ENCODE measurements around the gene METTL25.

DNA sequence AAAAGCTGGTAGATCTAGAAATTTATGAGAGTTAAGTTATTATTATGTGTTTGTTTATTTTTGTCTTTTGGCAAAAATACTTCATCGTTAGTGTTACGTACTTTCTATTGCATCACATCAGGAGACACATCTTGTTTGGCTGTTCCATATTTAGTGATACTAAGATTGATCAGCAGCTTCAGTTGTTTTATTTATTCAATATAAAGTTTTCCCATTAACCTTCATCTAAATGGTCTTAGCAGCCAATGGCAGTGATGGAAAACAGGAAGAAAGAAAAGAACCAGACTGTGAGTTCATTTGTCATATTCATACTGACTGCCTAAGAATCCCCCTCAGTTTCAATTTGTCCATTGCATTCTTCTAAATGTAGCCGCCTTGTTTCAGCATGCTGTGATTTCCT lies 122.3 kb downstream of the METTL25 start:
- TF ChIP-seq MXI1 (IDR thresholded peaks at IDR 0.05; ENCODE audit: low read depth, low read length) (no peak), YY1 (IDR thresholded peaks at IDR 0.05; ENCODE audit: low read depth) (no peak), NRF1 (IDR thresholded peaks at IDR 0.05; ENCODE audit: low read depth, low read length) (no peak), FOXJ3 (CRISPR knock-in tag; IDR thresholded peaks at IDR 0.05) (no peak), PBX3 (IDR thresholded peaks at IDR 0.05) (no peak), RAD21 (IDR thresholded peaks at IDR 0.05; ENCODE audit: low read length) (no peak)
- TF ChIP-seq, protein P1, sequence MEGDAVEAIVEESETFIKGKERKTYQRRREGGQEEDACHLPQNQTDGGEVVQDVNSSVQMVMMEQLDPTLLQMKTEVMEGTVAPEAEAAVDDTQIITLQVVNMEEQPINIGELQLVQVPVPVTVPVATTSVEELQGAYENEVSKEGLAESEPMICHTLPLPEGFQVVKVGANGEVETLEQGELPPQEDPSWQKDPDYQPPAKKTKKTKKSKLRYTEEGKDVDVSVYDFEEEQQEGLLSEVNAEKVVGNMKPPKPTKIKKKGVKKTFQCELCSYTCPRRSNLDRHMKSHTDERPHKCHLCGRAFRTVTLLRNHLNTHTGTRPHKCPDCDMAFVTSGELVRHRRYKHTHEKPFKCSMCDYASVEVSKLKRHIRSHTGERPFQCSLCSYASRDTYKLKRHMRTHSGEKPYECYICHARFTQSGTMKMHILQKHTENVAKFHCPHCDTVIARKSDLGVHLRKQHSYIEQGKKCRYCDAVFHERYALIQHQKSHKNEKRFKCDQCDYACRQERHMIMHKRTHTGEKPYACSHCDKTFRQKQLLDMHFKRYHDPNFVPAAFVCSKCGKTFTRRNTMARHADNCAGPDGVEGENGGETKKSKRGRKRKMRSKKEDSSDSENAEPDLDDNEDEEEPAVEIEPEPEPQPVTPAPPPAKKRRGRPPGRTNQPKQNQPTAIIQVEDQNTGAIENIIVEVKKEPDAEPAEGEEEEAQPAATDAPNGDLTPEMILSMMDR (IDR thresholded peaks at IDR 0.05): no peak

Measured in SK-N-SH (cell line).